HL-60 (cell line): ENCODE measurements around the gene IARS1.

Experiments
- GABPA ChIP-seq: IDR thresholded peaks from 2 replicates; pipeline ENCODE4 v1.6.1; 2012; ENCODE audit warnings: low read depth
- POLR2AphosphoS5 ChIP-seq: IDR thresholded peaks from 2 replicates; pipeline ENCODE4 v1.6.1; 2012; ENCODE audit warnings: low read depth
- TF ChIP-seq, protein P1 (sequence below): IDR thresholded peaks from one replicate; pipeline ENCODE4 v1.5.1; 2011; ENCODE audit warnings: low read length, control low read depth, inconsistent platforms; ENCODE audit not compliant: insufficient read depth
- TF ChIP-seq, protein P2 (sequence below): IDR thresholded peaks from 2 replicates; pipeline ENCODE4 v1.6.1; 2012; ENCODE audit warnings: low read depth; ENCODE audit not compliant: insufficient replicate concordance

DNA sequence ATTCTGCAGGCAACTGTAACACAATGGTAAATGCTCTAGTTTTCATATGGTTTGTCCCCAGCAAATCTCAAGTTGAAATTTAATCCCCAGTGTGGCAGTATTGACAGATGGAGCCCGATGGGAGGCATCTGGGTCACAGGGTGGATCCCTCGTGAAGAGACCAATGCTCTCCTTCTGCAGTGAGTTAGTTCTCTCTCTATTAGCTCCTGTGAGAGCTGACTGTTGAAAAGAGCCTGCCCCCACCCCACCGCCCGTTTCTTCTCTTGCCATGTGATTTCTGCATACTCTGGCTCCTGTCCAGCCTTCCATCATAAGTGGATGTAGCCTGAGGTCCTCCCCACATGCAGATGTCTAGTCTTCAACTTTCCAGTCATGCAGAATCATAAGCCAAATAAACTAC is 27.0 kb downstream of the IARS1 start:
- TF ChIP-seq, protein P1, sequence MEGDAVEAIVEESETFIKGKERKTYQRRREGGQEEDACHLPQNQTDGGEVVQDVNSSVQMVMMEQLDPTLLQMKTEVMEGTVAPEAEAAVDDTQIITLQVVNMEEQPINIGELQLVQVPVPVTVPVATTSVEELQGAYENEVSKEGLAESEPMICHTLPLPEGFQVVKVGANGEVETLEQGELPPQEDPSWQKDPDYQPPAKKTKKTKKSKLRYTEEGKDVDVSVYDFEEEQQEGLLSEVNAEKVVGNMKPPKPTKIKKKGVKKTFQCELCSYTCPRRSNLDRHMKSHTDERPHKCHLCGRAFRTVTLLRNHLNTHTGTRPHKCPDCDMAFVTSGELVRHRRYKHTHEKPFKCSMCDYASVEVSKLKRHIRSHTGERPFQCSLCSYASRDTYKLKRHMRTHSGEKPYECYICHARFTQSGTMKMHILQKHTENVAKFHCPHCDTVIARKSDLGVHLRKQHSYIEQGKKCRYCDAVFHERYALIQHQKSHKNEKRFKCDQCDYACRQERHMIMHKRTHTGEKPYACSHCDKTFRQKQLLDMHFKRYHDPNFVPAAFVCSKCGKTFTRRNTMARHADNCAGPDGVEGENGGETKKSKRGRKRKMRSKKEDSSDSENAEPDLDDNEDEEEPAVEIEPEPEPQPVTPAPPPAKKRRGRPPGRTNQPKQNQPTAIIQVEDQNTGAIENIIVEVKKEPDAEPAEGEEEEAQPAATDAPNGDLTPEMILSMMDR, result no peak
- no peak for TF ChIP-seq POLR2AphosphoS5
- TF ChIP-seq, protein P2, sequence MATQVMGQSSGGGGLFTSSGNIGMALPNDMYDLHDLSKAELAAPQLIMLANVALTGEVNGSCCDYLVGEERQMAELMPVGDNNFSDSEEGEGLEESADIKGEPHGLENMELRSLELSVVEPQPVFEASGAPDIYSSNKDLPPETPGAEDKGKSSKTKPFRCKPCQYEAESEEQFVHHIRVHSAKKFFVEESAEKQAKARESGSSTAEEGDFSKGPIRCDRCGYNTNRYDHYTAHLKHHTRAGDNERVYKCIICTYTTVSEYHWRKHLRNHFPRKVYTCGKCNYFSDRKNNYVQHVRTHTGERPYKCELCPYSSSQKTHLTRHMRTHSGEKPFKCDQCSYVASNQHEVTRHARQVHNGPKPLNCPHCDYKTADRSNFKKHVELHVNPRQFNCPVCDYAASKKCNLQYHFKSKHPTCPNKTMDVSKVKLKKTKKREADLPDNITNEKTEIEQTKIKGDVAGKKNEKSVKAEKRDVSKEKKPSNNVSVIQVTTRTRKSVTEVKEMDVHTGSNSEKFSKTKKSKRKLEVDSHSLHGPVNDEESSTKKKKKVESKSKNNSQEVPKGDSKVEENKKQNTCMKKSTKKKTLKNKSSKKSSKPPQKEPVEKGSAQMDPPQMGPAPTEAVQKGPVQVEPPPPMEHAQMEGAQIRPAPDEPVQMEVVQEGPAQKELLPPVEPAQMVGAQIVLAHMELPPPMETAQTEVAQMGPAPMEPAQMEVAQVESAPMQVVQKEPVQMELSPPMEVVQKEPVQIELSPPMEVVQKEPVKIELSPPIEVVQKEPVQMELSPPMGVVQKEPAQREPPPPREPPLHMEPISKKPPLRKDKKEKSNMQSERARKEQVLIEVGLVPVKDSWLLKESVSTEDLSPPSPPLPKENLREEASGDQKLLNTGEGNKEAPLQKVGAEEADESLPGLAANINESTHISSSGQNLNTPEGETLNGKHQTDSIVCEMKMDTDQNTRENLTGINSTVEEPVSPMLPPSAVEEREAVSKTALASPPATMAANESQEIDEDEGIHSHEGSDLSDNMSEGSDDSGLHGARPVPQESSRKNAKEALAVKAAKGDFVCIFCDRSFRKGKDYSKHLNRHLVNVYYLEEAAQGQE, result no peak
- no peak for TF ChIP-seq GABPA
